Adrenal gland (tissue), 12 donors: ENCODE data around the gene RNU5B-1. TPM values are rescaled to one million over a fixed set of nuclear protein-coding genes. Genes with fewer than 3 reads are reported as not detected.
"Not testable (repeated sequence)": the region's sequence is repeated elsewhere in the genome, so short reads cannot be mapped to it uniquely, and the experiment has no call there.

Source experiments
- DNase-seq, 7 donors: peaks; one replicate each; pipeline ENCODE4 v3.0.0-alpha.2; 2019 to 2020
- H3K27ac ChIP-seq, 5 donors: fragments of 200-600 bp; sonication (generic) in 4 of 5; 1 replicate in 3 of 5; 2 replicates in 2 of 5; pipeline versions ENCODE4 v1.5.1 to v1.8.0; 2016 to 2020; ENCODE audit warnings: mild to moderate bottlenecking in 1 of 5
- H3K27me3 ChIP-seq: fragments of 200-600 bp; 2 replicates; pipeline ENCODE4 v1.8.0; 2021
- H3K36me3 ChIP-seq, 2 donors: fragments of 200-600 bp; replicated peaks in 1 of 2; 1 replicate in 1 of 2; 2 replicates in 1 of 2; pipeline versions ENCODE4 v1.5.1 to v1.8.0; 2018 to 2022
- H3K4me1 ChIP-seq, 2 donors: fragments of 200-600 bp; replicated peaks in 1 of 2; 1 replicate in 1 of 2; 2 replicates in 1 of 2; pipeline versions ENCODE4 v1.5.1 to v1.8.0; 2018 to 2021
- H3K4me3 ChIP-seq, 4 donors: fragments of 200-600 bp; sonication (generic) in 3 of 4; one replicate each; pipeline ENCODE4 v1.5.1; 2016 to 2018
- H3K9me3 ChIP-seq, 3 donors: fragments of 200-600 bp; sonication (generic) in 1 of 3; replicated peaks in 1 of 3; 1 replicate in 2 of 3; 2 replicates in 1 of 3; pipeline versions ENCODE4 v1.5.1 to v1.8.0; 2016 to 2021
- POLR2A ChIP-seq, 2 donors: fragments of 450-650 bp; IDR thresholded peaks; one replicate each; pipeline ENCODE4 v1.6.1; 2017; ENCODE audit warnings: antibody characterized with exemption in 2 of 2, mild to moderate bottlenecking in 2 of 2, moderate library complexity in 1 of 2
- WGBS, 4 donors: extraction: QIAGEN DNeasy Blood & Tissue Kit in 2 of 4; methylation state at CpG; one replicate each; pipeline versions ENCODE4 v1.1.5 to v1.1.7; 2013 to 2017; 5-methylcytosine and 5-hydroxymethylcytosine counted together
- intact Hi-C, 2 donors: fragments of 100-400 bp; cut with DNase I; formaldehyde crosslinking; loops; one replicate each; pipeline versions ENCODE4 v1.14.1 to v1.15.0; 2022 to 2023
- polyA plus RNA-seq, 3 donors: library from polyadenylated mRNA; stranded (reverse); fragments of 200-250 nt in 2 of 3; fragments of 350-450 nt in 1 of 3; fragmentation: Illumina TruSeq in 1 of 3; extraction: RNeasy Lipid Tissue Mini Kit (QIAGEN cat#74804) in 1 of 3; gene quantifications; one replicate each; pipeline ENCODE4 v1.2.3, GENCODE V29; 2013 to 2014
- small RNA-seq, 2 donors: library from RNA; depleted of rRNA; stranded (forward); fragments of <200 nt; gene quantifications; one replicate each; pipeline ENCODE3, GENCODE V24; 2016
- total RNA-seq, 9 donors: library from RNA; depleted of rRNA in 4 of 9; stranded (reverse); fragments of >200 nt in 4 of 9; fragments of 120-200 nt in 1 of 9; fragmentation: NEBNext Ultra II Directional in 1 of 9; extraction: Animal tissue kit (Norgen Biotek cat#: 25700) in 1 of 9; gene quantifications; one replicate each; pipeline versions ENCODE4 v1.1.0 to v1.2.4, GENCODE V29; 2013 to 2023
- TF ChIP-seq, protein P1 (sequence below), 6 experiments: fragments of 450-650 bp in 4 of 6; fragments of 200-600 bp in 2 of 6; sonication (generic) in 1 of 6; IDR thresholded peaks; 1 replicate in 5 of 6; 2 replicates in 1 of 6; pipeline versions ENCODE4 v1.5.1 to v1.8.0; 2016 to 2021; ENCODE audit warnings: antibody characterized with exemption in 6 of 6, mild to moderate bottlenecking in 2 of 6, moderate library complexity in 1 of 6
- donor health status: healthy with polysubstance abuse.
- donor health status: Bipolar disorder and iron deficiency.
- donor health status: DM: yes; HTN: yes; CAD: no.
- donor health status: DM: no; HTN: no; CAD: no.
- donor health status: DM: no; HTN: no; CAD: no.
- donor health status: DM: yes; HTN: yes; CAD: no.

Gene RNU5B-1
- total and polyA plus RNA-seq, 12 donors = 27.3 to 1,349 (median 29.8) TPM; not detected in 9

- Histone ChIP-seq H3K27ac (no peak overlapping the region), H3K4me3 (no peak overlapping the region), H3K4me1 (no peaks in the 10 kb centered on the region), H3K9me3 (peaks cover 0 to 5% (median 0%) of the 10 kb centered on the region in 3 donors), H3K36me3 (no peaks in the 10 kb centered on the region), H3K27me3 (no peaks in the 10 kb centered on the region)
- WGBS, 4 donors = 65 to 87% (median 76%) methylated on average over 8 of the region's 8 CpGs
- no peak for DNase-seq
- TF ChIP-seq POLR2A (IDR thresholded peaks at IDR 0.05) = no peak
- TF ChIP-seq, protein P1, sequence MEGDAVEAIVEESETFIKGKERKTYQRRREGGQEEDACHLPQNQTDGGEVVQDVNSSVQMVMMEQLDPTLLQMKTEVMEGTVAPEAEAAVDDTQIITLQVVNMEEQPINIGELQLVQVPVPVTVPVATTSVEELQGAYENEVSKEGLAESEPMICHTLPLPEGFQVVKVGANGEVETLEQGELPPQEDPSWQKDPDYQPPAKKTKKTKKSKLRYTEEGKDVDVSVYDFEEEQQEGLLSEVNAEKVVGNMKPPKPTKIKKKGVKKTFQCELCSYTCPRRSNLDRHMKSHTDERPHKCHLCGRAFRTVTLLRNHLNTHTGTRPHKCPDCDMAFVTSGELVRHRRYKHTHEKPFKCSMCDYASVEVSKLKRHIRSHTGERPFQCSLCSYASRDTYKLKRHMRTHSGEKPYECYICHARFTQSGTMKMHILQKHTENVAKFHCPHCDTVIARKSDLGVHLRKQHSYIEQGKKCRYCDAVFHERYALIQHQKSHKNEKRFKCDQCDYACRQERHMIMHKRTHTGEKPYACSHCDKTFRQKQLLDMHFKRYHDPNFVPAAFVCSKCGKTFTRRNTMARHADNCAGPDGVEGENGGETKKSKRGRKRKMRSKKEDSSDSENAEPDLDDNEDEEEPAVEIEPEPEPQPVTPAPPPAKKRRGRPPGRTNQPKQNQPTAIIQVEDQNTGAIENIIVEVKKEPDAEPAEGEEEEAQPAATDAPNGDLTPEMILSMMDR (IDR thresholded peaks at IDR 0.05) = no peak
- intact Hi-C loops = no loop called here
Measured at GRCh38 chr15:65349338-65349737, 44.9 kb downstream of the RNU5B-1 start.

GRCh38 chr15:65351972-65352371, 47.5 kb downstream of the RNU5B-1 start:
- H3K36me3 ChIP-seq, H3K4me1 ChIP-seq, intact Hi-C loops, H3K4me3 ChIP-seq, H3K9me3 ChIP-seq, H3K27ac ChIP-seq, DNase-seq: not testable (repeated sequence)
- WGBS, 4 donors = 54 to 70% (median 65%) methylated on average over 1 of the region's 1 CpG
- peaks cover 12% of the 10 kb centered on the region for H3K27me3 ChIP-seq

Small RNAs within 50 kb of the gene (small RNA-seq; reads per million reads assigned to genes)
- gene RNU5A-1 (7,668 to 14,866 reads per million in 2 donors), gene RNU5B-1 (843 to 1,365 reads per million in 2 donors), gene SNORA24B (0.08 to 0.95 reads per million in 2 donors)

Other genes starting within 250 kb of the RNU5B-1 start
- 1 to 10 TPM; 1.3 to 9.2 (median 2.7) TPM for gene RASL12, start 236.7 kb upstream of the RNU5B-1 start, total RNA-seq
- gene RASL12, start 236.7 kb upstream of the RNU5B-1 start, polyA plus RNA-seq = 1 to 10 TPM; 1.4 to 7.0 (median 4.3) TPM
- gene KBTBD13, start 227.9 kb upstream of the RNU5B-1 start, total RNA-seq = not detected
- gene KBTBD13, start 227.9 kb upstream of the RNU5B-1 start, polyA plus RNA-seq = not detected
- gene UBAP1L, start 189.5 kb upstream of the RNU5B-1 start, total RNA-seq = 1 to 10 TPM in 7 of 9 donors, under 1 TPM in 2; 0.48 to 5.6 (median 2.9) TPM
- gene UBAP1L, start 189.5 kb upstream of the RNU5B-1 start, polyA plus RNA-seq = 10 to 100 TPM in 1 of 3 donors, 1 to 10 TPM in 2; 1.1 to 34.9 (median 5.7) TPM
- gene PDCD7, start 170.9 kb upstream of the RNU5B-1 start, total RNA-seq = 100 to 1,000 TPM in 1 of 9 donors, 10 to 100 TPM in 8; 12.9 to 121 (median 21.2) TPM
- 10 to 100 TPM in 2 of 3 donors, 1 to 10 TPM in 1; 9.8 to 18.7 (median 17.3) TPM for gene PDCD7, start 170.9 kb upstream of the RNU5B-1 start, polyA plus RNA-seq
- 10 to 100 TPM; 34.3 to 70.7 (median 50.1) TPM for gene CLPX, start 119.3 kb upstream of the RNU5B-1 start, total RNA-seq
- 10 to 100 TPM; 10.4 to 69.1 (median 11.3) TPM for gene CLPX, start 119.3 kb upstream of the RNU5B-1 start, polyA plus RNA-seq
- 1 to 10 TPM in 4 of 9 donors, under 1 TPM in 5; 0.39 to 2.7 (median 0.96) TPM for gene CILP, start 93.2 kb upstream of the RNU5B-1 start, total RNA-seq
- 1 to 10 TPM in 1 of 3 donors, under 1 TPM in 2; 0.68 to 1.4 (median 0.97) TPM for gene CILP, start 93.2 kb upstream of the RNU5B-1 start, polyA plus RNA-seq
- 10 to 100 TPM in 8 of 9 donors, 1 to 10 TPM in 1; 9.9 to 18.1 (median 15.0) TPM for gene PARP16, start 17.8 kb upstream of the RNU5B-1 start, total RNA-seq
- 10 to 100 TPM in 1 of 3 donors, 1 to 10 TPM in 2; 7.8 to 15.3 (median 8.6) TPM for gene PARP16, start 17.8 kb upstream of the RNU5B-1 start, polyA plus RNA-seq
- gene RNU5A-1, start 8.6 kb upstream of the RNU5B-1 start, total RNA-seq = 100 to 1,000 TPM in 1 of 9 donors, not detected in 8; 428 TPM
- gene RNU5A-1, start 8.6 kb upstream of the RNU5B-1 start, polyA plus RNA-seq = not detected
- under 1 TPM in 3 of 9 donors, not detected in 6; 0.27 to 0.39 (median 0.29) TPM for gene IGDCC3, start 73.3 kb downstream of the RNU5B-1 start, total RNA-seq
- under 1 TPM in 2 of 3 donors, not detected in 1; 0.13 to 0.32 TPM for gene IGDCC3, start 73.3 kb downstream of the RNU5B-1 start, polyA plus RNA-seq
- gene IGDCC4, start 118.3 kb downstream of the RNU5B-1 start, total RNA-seq = 10 to 100 TPM in 7 of 9 donors, 1 to 10 TPM in 2; 4.7 to 27.2 (median 13.8) TPM
- 10 to 100 TPM in 2 of 3 donors, 1 to 10 TPM in 1; 8.6 to 24.3 (median 11.4) TPM for gene IGDCC4, start 118.3 kb downstream of the RNU5B-1 start, polyA plus RNA-seq
- 100 to 1,000 TPM in 1 of 9 donors, 10 to 100 TPM in 8; 31.7 to 101 (median 42.4) TPM for gene DPP8, start 213.0 kb downstream of the RNU5B-1 start, total RNA-seq
- 10 to 100 TPM in 2 of 3 donors, 1 to 10 TPM in 1; 5.7 to 26.8 (median 13.3) TPM for gene DPP8, start 213.0 kb downstream of the RNU5B-1 start, polyA plus RNA-seq
- gene HACD3, start 225.8 kb downstream of the RNU5B-1 start, total RNA-seq = 100 to 1,000 TPM in 7 of 9 donors, 10 to 100 TPM in 2; 95.9 to 284 (median 123) TPM
- gene HACD3, start 225.8 kb downstream of the RNU5B-1 start, polyA plus RNA-seq = 100 to 1,000 TPM in 1 of 3 donors, 10 to 100 TPM in 2; 13.8 to 217 (median 14.8) TPM